Caco-2 (cell line): ENCODE measurements around the gene DTX3. TPM values are rescaled to one million over a fixed set of nuclear protein-coding genes. Genes with fewer than 3 reads are reported as not detected.
A peak's percentile ranks its signal among the peaks of the same experiment; 100 is the strongest.

Source experiments
- BruUV-seq: library from RNA; stranded (reverse); fragments of 400-500 nt; replicated peaks from 2 replicates; lab custom pipeline; 2021; lab: Mats Ljungman, UMichigan
- CTCF ChIA-PET: fragments of 300-600 bp; sonication (Branson Sonifier 250); formaldehyde crosslinking; loops from one replicate; lab custom pipeline; 2022; ENCODE audit warnings: antibody characterized with exemption; lab: Charles Lee
- POLR2A ChIA-PET: fragments of 300-600 bp; sonication (Branson Sonifier 250); formaldehyde crosslinking; loops from one replicate; lab custom pipeline; 2022; ENCODE audit warnings: antibody characterized with exemption; lab: Charles Lee
- DNase-seq, 2 experiments: peaks; one replicate each; pipeline versions ENCODE4 v3.0.0 to v3.0.0-alpha.2; 2020 to 2022
- H3K27me3 ChIP-seq: replicated peaks from 2 replicates; pipeline ENCODE4 v1.6.0; 2011; ENCODE audit warnings: low read length; ENCODE audit not compliant: control insufficient read depth, insufficient read depth
- H3K36me3 ChIP-seq: 2 replicates; pipeline ENCODE4 v1.5.1; 2011; ENCODE audit warnings: low read length; ENCODE audit not compliant: control insufficient read depth, insufficient read depth
- H3K4me1 ChIP-seq: fragments of 250-450 bp; sonication (Bioruptor Pico); 2 replicates; pipeline ENCODE4 v1.5.1; 2020; ENCODE audit warnings: mild to moderate bottlenecking
- H3K4me3 ChIP-seq: 2 replicates; pipeline ENCODE4 v1.5.1; 2011; ENCODE audit warnings: low read depth, mild to moderate bottlenecking, control low read depth, low read length
- H3K9me3 ChIP-seq: fragments of 250-450 bp; sonication (Bioruptor Pico); 2 replicates; pipeline ENCODE4 v1.5.1; 2020; ENCODE audit warnings: mild to moderate bottlenecking, moderate library complexity
- H3K27ac Mint-ChIP-seq: one replicate; pipeline ENCODE4 v1.8.0; 2022; ENCODE audit warnings: mixed read lengths; ENCODE audit not compliant: unreplicated experiment
- H3K27me3 Mint-ChIP-seq: one replicate; pipeline ENCODE4 v1.8.0; 2022; ENCODE audit warnings: mixed read lengths; ENCODE audit not compliant: insufficient read depth, unreplicated experiment
- H3K36me3 Mint-ChIP-seq: one replicate; pipeline ENCODE4 v1.8.0; 2022; ENCODE audit warnings: mild to moderate bottlenecking, mixed read lengths; ENCODE audit not compliant: insufficient read depth, unreplicated experiment
- H3K4me1 Mint-ChIP-seq: one replicate; pipeline ENCODE4 v1.8.0; 2022; ENCODE audit warnings: low read depth, mixed read lengths; ENCODE audit not compliant: unreplicated experiment
- H3K4me3 Mint-ChIP-seq: one replicate; pipeline ENCODE4 v1.8.0; 2022; ENCODE audit warnings: mild to moderate bottlenecking, moderate library complexity, mixed read lengths; ENCODE audit not compliant: unreplicated experiment
- H3K9me3 Mint-ChIP-seq: one replicate; pipeline ENCODE4 v1.8.0; 2022; ENCODE audit warnings: mixed read lengths; ENCODE audit not compliant: unreplicated experiment
- CTCF ChIP-seq, 2 experiments: fragments of 200-600 bp in 1 of 2; IDR thresholded peaks; 1 replicate in 1 of 2; 2 replicates in 1 of 2; pipeline versions ENCODE4 v1.5.1 to v1.8.0; 2011 to 2022; ENCODE audit warnings: antibody characterized with exemption in 1 of 2, control low read depth in 1 of 2, inconsistent platforms in 1 of 2, low read depth in 1 of 2, low read length in 1 of 2, mild to moderate bottlenecking in 1 of 2, moderate library complexity in 1 of 2; ENCODE audit not compliant: insufficient read depth in 1 of 2, severe bottlenecking in 1 of 2, unreplicated experiment in 1 of 2
- intact Hi-C: fragments of 100-400 bp; cut with micrococcal nuclease; formaldehyde crosslinking; loops from one replicate; pipeline ENCODE4 v1.10.0; 2022; ENCODE audit not compliant: unreplicated experiment
- total RNA-seq: library from RNA; stranded (reverse); gene quantifications from 2 replicates; pipeline ENCODE4 v1.2.3, GENCODE V29; 2022

The DTX3 gene
- total RNA-seq, 1 experiment from 2014 or later = 20.4 TPM

- Histone ChIP-seq H3K27me3 (no peaks in the 10 kb centered on the region), H3K4me3 (no peak overlapping the region), H3K4me1 (0 out of 2 replicates have a peak, but pooled peaks cover 4% of the 10 kb centered on the region), H3K36me3 (no peaks in the 10 kb centered on the region), H3K9me3 (no peaks in the 10 kb centered on the region)
- CTCF ChIA-PET = interaction anchor here (0.5 kb wide), 1 partner anchor 11 kb away, joined by 4 read pairs; no protein-coding TSS in a partner anchor
- Mint-ChIP-seq H3K27me3 (peaks cover 3% of the 10 kb centered on the region), H3K4me1 (no peaks in the 10 kb centered on the region), H3K36me3 (peaks cover 7% of the 10 kb centered on the region), H3K9me3 (no peaks in the 10 kb centered on the region), H3K27ac (no peak overlapping the region), H3K4me3 (no peak overlapping the region)
- intact Hi-C loops = no loop called here
- DNase-seq = no peak
- no peak for TF ChIP-seq CTCF (IDR thresholded peaks at IDR 0.05; ENCODE audit: insufficient read depth in 1 of 2, low read depth in 1 of 2, low read length in 1 of 2, severe bottlenecking in 1 of 2, unreplicated experiment in 1 of 2)
- POLR2A ChIA-PET = no interaction called here
- no TSS peak for BruUV-seq
These were observed 32.5 kb upstream of the DTX3 start for GRCh38 chr12:57571926-57572762.

GRCh38 chr12:57574795-57575194, 29.8 kb upstream of the DTX3 start:
- no TSS peak for BruUV-seq
- Histone ChIP-seq H3K36me3 (no peaks in the 10 kb centered on the region), H3K9me3 (no peaks in the 10 kb centered on the region), H3K27me3 (no peaks in the 10 kb centered on the region), H3K4me1 (peaks cover 12% of the 10 kb centered on the region), H3K4me3 (no peak overlapping the region)
- Mint-ChIP-seq H3K9me3 (no peaks in the 10 kb centered on the region), H3K27ac (no peak overlapping the region), H3K4me3 (no peak overlapping the region), H3K36me3 (peaks cover 7% of the 10 kb centered on the region), H3K27me3 (no peaks in the 10 kb centered on the region), H3K4me1 (peaks cover 6% of the 10 kb centered on the region)
- DNase-seq = no peak
- CTCF ChIA-PET = interaction anchor here (0.6 kb wide), 1 partner anchor 19 kb away, joined by 5 read pairs; no protein-coding TSS in a partner anchor
- POLR2A ChIA-PET = no interaction called here
- intact Hi-C loops = no loop called here
- TF ChIP-seq CTCF (IDR thresholded peaks at IDR 0.05; ENCODE audit: insufficient read depth in 1 of 2, low read depth in 1 of 2, low read length in 1 of 2, severe bottlenecking in 1 of 2, unreplicated experiment in 1 of 2) = no peak

- H3K4me1 ChIP-seq = peaks cover 17% of the 10 kb centered on the region
- CTCF ChIA-PET = no interaction called here
- Mint-ChIP-seq H3K27ac (no peak overlapping the region), H3K4me3 (no peak overlapping the region), H3K36me3 (peaks cover 7% of the 10 kb centered on the region), H3K4me1 (peaks cover 8% of the 10 kb centered on the region), H3K9me3 (no peaks in the 10 kb centered on the region), H3K27me3 (no peaks in the 10 kb centered on the region)
- no peak for TF ChIP-seq CTCF (IDR thresholded peaks at IDR 0.05; ENCODE audit: insufficient read depth in 1 of 2, low read depth in 1 of 2, low read length in 1 of 2, severe bottlenecking in 1 of 2, unreplicated experiment in 1 of 2)
- intact Hi-C loops = no loop called here
- H3K27me3 ChIP-seq = no peaks in the 10 kb centered on the region
- no peaks in the 10 kb centered on the region for H3K36me3 ChIP-seq
- H3K9me3 ChIP-seq = no peaks in the 10 kb centered on the region
- POLR2A ChIA-PET = no interaction called here
- H3K4me3 ChIP-seq = no peak overlapping the region
- BruUV-seq = no TSS peak
- peak in 1 of 2 experiments; percentile 38 for DNase-seq
These were observed 28.6 kb upstream of the DTX3 start for GRCh38 chr12:57575771-57576612.
